GM12872 (cell line): ENCODE data around the gene MED31.

ENCODE experiments used
- CTCF ChIP-seq: IDR thresholded peaks from 3 replicates; pipeline ENCODE4 v1.5.1; 2011; ENCODE audit warnings: low read depth, mild to moderate bottlenecking, low read length, moderate library complexity; ENCODE audit not compliant: insufficient read depth

Gene MED31

GRCh38 chr17:6641247-6641863 lies 10.1 kb downstream of the MED31 start:
- no peak for TF ChIP-seq CTCF

- no peak for TF ChIP-seq CTCF
These were observed 10.7 kb downstream of the MED31 start, which contains the start of the genes KIAA0753 and TXNDC17 for GRCh38 chr17:6640536-6641246. TSS of gene KIAA0753 (minus strand) at chr17:6640711. CDS start at chr17:6635103, 5,608 bp downstream. TSS of gene TXNDC17 (plus strand) at chr17:6641060. CDS start at chr17:6641083, 23 bp downstream.

- no peak for TF ChIP-seq CTCF
These were observed 11.5 kb downstream of the MED31 start for GRCh38 chr17:6639586-6640535.

GRCh38 chr17:6639014-6639585 lies 12.3 kb downstream of the MED31 start:
- TF ChIP-seq CTCF: no peak

GRCh38 chr17:6638046-6638908 lies 13.1 kb downstream of the MED31 start:
- no peak for TF ChIP-seq CTCF

GRCh38 chr17:6637458-6637840 lies 14.0 kb downstream of the MED31 start:
- no peak for TF ChIP-seq CTCF
